IMR-90 (cell line): ENCODE measurements around the gene ATP6V0A4.

Source experiments
- MAFK ChIP-seq: IDR thresholded peaks from 2 replicates; pipeline ENCODE4 v1.6.1; 2012; ENCODE audit warnings: low read depth, low read length, improper control_type of control experiment
- POLR2A ChIP-seq: IDR thresholded peaks from 2 replicates; pipeline ENCODE4 v1.6.1; 2012; ENCODE audit warnings: mild to moderate bottlenecking, low read depth, low read length
- TF ChIP-seq, protein P1 (sequence below): conservative IDR thresholded peaks from 2 replicates; pipeline ENCODE4 v1.5.1; 2012; ENCODE audit warnings: mild to moderate bottlenecking, low read depth, low read length, improper control_type of control experiment

DNA sequence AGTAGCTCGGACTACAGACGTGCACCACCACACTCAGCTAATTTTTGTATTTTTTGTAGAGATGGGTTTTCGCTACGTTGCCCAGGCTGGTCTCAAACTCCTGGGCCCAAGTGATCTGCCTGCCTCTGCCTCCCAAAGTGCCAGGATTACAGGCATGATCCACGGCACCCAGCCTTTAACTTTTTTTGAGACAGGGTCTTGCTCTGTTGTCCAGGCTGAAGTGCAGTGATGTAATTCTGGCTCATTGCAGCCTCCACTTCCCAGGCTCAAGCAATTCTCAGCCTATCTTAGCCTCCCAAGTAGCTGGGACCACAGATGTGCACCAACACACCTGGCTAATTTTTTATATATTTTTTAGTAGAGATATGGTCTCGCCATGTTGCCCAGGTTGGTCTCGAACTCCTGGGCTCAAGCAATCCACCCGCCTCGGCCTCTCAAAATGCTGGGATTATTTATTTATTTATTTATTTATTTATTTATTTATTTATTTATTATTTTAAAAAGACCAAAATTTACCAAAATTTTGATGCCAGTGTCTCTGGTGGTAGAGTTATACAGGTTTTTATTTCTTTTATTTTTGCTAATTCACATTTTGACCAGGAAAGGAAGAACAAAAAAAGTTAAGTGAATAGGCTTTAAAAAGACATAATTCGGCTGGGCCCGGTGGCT is 25.0 kb upstream of the ATP6V0A4 start:
- TF ChIP-seq, protein P1, sequence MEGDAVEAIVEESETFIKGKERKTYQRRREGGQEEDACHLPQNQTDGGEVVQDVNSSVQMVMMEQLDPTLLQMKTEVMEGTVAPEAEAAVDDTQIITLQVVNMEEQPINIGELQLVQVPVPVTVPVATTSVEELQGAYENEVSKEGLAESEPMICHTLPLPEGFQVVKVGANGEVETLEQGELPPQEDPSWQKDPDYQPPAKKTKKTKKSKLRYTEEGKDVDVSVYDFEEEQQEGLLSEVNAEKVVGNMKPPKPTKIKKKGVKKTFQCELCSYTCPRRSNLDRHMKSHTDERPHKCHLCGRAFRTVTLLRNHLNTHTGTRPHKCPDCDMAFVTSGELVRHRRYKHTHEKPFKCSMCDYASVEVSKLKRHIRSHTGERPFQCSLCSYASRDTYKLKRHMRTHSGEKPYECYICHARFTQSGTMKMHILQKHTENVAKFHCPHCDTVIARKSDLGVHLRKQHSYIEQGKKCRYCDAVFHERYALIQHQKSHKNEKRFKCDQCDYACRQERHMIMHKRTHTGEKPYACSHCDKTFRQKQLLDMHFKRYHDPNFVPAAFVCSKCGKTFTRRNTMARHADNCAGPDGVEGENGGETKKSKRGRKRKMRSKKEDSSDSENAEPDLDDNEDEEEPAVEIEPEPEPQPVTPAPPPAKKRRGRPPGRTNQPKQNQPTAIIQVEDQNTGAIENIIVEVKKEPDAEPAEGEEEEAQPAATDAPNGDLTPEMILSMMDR = no peak
- TF ChIP-seq POLR2A (no peak), MAFK (no peak)
